IPS-18a (cell line): ENCODE results near the gene WHAMM.

ENCODE experiments used
- H3K27ac ChIP-seq: one replicate; pipeline ENCODE4 v1.5.1; 2013; ENCODE audit warnings: low read length
- H3K27me3 ChIP-seq: one replicate; pipeline ENCODE4 v1.6.1; 2013; ENCODE audit warnings: mild to moderate bottlenecking, low read length; ENCODE audit not compliant: control insufficient read depth, insufficient read depth
- H3K36me3 ChIP-seq: one replicate; pipeline ENCODE4 v1.6.1; 2013; ENCODE audit warnings: low read depth, low read length; ENCODE audit not compliant: control insufficient read depth
- H3K4me1 ChIP-seq: one replicate; pipeline ENCODE4 v1.6.1; 2013; ENCODE audit warnings: low read depth, low read length; ENCODE audit not compliant: control insufficient read depth
- H3K4me3 ChIP-seq: one replicate; pipeline ENCODE4 v1.5.1; 2013; ENCODE audit warnings: low read length
- H3K9ac ChIP-seq: one replicate; pipeline ENCODE4 v1.6.1; 2013; ENCODE audit warnings: mild to moderate bottlenecking, low read length, moderate library complexity
- H3K9me3 ChIP-seq: one replicate; pipeline ENCODE4 v1.6.1; 2013; ENCODE audit warnings: low read depth, low read length; ENCODE audit not compliant: control insufficient read depth

The WHAMM gene

DNA sequence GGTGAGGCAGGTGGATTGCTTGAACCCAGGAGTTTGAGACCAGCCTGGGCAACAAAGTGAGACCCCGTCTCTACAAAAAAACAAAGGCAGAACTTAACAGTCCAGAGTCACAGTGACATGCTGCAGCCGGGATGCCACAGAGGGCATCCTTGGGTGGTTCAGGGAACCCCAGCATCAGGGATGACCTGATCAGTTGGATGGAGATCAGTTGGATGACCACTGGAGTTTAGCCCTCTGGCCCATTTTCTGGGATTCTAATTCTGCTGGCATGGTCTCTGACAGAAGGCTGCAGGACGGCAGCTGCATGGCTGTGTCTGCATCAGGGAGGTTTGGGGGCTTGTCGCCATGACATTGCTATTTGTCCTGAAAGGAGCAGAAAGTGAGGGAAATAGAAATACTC is 19.8 kb downstream of the WHAMM start:
- H3K9ac ChIP-seq: no peak overlapping the region
- no peaks in the 10 kb centered on the region for H3K9me3 ChIP-seq
- no peaks in the 10 kb centered on the region for H3K27me3 ChIP-seq
- peaks cover 7% of the 10 kb centered on the region for H3K36me3 ChIP-seq
- no peaks in the 10 kb centered on the region for H3K4me1 ChIP-seq
- no peak overlapping the region for H3K4me3 ChIP-seq
- H3K27ac ChIP-seq: no peak overlapping the region

GRCh38 chr15:82830427-82831173 is 21.2 kb downstream of the WHAMM start:
- H3K4me1 ChIP-seq: no peaks in the 10 kb centered on the region
- no peak overlapping the region for H3K27ac ChIP-seq
- no peak overlapping the region for H3K9ac ChIP-seq
- H3K9me3 ChIP-seq: no peaks in the 10 kb centered on the region
- H3K4me3 ChIP-seq: no peak overlapping the region
- peaks cover 7% of the 10 kb centered on the region for H3K36me3 ChIP-seq
- no peaks in the 10 kb centered on the region for H3K27me3 ChIP-seq

GRCh38 chr15:82831894-82832600 is 22.6 kb downstream of the WHAMM start:
- H3K27ac ChIP-seq: no peak overlapping the region

DNA sequence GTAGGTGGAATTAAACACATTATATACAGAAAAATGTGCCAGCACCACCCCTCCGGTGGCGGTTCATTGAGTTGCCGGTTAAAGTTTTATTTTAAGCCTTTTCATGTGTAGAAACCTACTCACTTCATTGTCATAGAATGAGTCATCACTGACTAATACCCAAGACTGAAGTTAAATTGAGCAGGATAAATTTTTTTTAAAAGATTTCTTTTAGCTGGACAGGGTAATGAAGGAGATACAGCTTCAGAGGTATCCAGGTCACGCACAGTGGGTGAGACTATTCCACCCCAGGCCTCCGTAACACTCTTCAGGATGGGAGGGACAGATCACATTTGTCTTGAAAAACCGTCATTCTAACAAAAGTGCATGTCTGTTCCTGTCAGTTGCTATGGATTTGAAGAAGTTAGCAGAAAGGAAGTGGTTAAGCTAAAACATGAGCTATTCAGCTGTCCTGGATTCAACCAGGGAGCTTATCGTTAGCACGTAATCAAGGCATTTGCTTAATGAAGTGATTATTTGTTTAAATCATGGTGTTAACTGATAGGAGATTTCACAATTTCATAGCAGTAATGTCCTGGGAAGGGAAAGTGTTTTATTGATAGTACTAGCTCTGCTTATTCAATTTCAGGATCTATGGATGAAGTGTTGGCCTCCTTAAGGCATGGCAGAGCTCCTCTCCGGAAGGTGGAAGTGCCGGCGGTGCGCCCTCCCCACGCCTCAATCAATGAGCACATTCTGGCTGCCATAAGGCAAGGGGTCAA is 23.4 kb downstream of the WHAMM start:
- no peaks in the 10 kb centered on the region for H3K9me3 ChIP-seq
- no peaks in the 10 kb centered on the region for H3K4me1 ChIP-seq
- no peak overlapping the region for H3K9ac ChIP-seq
- H3K36me3 ChIP-seq: peaks cover 7% of the 10 kb centered on the region
- no peak overlapping the region for H3K27ac ChIP-seq
- no peak overlapping the region for H3K4me3 ChIP-seq
- no peaks in the 10 kb centered on the region for H3K27me3 ChIP-seq

More at GRCh38 chr15:82831894-82832600, 22.6 kb downstream of the WHAMM start:
- Histone ChIP-seq H3K9me3 (no peaks in the 10 kb centered on the region), H3K4me1 (no peaks in the 10 kb centered on the region), H3K36me3 (peaks cover 7% of the 10 kb centered on the region), H3K4me3 (no peak overlapping the region), H3K27me3 (no peaks in the 10 kb centered on the region), H3K9ac (no peak overlapping the region)

DNA sequence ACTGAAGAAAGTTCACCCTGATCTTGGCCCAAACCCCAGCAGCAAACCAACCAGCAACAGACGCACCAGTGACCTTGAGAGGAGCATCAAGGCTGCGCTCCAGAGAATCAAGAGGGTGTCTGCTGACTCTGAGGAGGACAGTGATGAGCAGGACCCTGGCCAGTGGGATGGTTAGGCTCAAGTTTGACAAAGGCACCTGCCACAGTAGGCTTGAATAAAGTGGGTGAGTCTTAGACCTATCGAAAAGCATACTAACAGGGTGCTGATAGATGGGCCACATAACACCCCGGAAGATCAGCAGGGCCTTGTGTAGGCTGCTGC is 23.9 kb downstream of the WHAMM start:
- H3K27ac ChIP-seq: no peak overlapping the region
- no peaks in the 10 kb centered on the region for H3K4me1 ChIP-seq
- no peak overlapping the region for H3K4me3 ChIP-seq
- no peak overlapping the region for H3K9ac ChIP-seq
- H3K27me3 ChIP-seq: no peaks in the 10 kb centered on the region
- H3K36me3 ChIP-seq: peaks cover 2% of the 10 kb centered on the region
- no peaks in the 10 kb centered on the region for H3K9me3 ChIP-seq

DNA sequence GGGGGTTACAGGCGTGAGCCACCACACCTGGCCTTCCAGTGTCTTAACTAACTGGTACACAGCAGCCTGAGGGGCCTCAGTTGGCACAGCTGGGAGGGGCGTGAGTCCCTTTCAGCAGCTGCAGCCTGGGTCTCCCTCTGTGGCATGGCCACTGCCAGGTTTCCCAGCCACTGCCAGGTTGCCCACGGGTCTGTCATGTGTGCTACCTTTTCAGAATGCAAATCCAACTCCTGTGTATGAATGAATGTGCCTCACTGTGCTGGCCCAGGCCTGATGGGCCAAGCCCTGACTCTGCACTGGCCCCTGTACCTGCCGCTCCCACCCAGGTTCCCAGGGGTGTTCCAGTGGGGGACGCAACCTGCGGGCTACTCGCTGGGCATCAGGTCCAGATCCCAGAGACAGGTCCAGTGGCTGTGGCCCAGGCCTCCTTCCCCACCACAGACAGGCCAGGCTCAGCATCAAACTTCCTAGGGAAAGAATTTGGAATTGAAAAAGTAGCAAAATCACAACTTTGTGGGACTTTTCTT is 26.0 kb downstream of the WHAMM start:
- no peak overlapping the region for H3K4me3 ChIP-seq
- H3K36me3 ChIP-seq: no peaks in the 10 kb centered on the region
- H3K27ac ChIP-seq: no peak overlapping the region
- no peak overlapping the region for H3K9ac ChIP-seq
- no peaks in the 10 kb centered on the region for H3K4me1 ChIP-seq
- H3K9me3 ChIP-seq: no peaks in the 10 kb centered on the region
- no peaks in the 10 kb centered on the region for H3K27me3 ChIP-seq

DNA sequence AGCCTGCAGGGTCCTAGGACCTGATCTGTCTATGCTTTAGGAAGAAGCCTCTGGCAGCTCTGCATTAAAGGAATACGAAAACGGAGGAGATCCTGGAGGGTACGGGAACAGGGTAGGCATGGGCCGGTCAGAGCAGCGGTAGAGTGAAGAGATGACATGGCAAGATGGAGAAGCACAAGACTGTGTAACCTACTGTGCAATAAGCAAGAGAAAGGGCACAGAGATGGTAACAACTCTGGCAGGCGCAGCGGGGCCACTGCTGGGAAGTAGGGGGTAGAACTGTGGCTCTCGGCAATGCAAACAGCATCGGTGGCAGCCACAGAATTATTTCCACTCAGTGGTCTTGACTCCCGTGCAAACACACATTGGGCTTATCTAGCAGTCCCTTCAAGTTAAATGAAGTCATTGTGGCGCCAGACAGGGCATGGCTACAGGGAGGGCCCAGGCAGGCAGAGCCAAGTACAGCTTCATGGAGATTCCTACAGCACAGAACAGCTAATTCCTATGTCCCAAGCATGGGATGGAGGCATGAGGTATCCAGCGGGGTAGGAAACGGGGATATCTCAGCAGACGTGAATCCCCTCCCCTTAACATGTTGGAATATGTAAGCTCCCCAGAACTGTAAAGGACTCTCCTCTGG is 28.8 kb downstream of the WHAMM start:
- Histone ChIP-seq H3K36me3 (no peaks in the 10 kb centered on the region), H3K9me3 (no peaks in the 10 kb centered on the region), H3K9ac (no peak overlapping the region), H3K4me1 (no peaks in the 10 kb centered on the region), H3K27me3 (no peaks in the 10 kb centered on the region), H3K4me3 (no peak overlapping the region), H3K27ac (no peak overlapping the region)

GRCh38 chr15:82839136-82839535 is 29.7 kb downstream of the WHAMM start:
- H3K27me3 ChIP-seq: no peaks in the 10 kb centered on the region
- H3K4me1 ChIP-seq: no peaks in the 10 kb centered on the region
- H3K9ac ChIP-seq: no peak overlapping the region
- H3K9me3 ChIP-seq: no peaks in the 10 kb centered on the region
- no peak overlapping the region for H3K27ac ChIP-seq
- no peak overlapping the region for H3K4me3 ChIP-seq
- H3K36me3 ChIP-seq: no peaks in the 10 kb centered on the region

DNA sequence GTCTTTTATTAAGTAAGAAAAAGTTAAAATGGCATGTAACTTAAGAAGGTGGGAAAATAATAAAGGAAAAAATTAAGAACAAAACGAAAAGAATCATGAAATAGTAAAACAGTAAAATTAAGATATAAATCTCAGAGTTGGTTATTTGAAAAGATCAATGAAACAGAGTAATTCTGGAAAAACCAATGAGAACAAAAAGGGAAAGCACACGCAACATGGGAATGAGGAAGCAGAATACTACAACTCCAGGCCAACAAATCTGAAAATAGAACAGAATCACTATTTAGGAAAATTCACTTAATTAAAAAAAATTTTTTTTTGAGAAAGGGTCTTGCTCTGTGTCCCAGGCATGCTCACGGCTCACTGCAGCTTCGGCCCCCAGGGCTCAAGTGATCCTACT is 30.7 kb downstream of the WHAMM start:
- no peaks in the 10 kb centered on the region for H3K36me3 ChIP-seq
- H3K9ac ChIP-seq: no peak overlapping the region
- H3K4me1 ChIP-seq: no peaks in the 10 kb centered on the region

GRCh38 chr15:82843566-82843965 is 34.1 kb downstream of the WHAMM start:
- Histone ChIP-seq H3K4me1 (no peaks in the 10 kb centered on the region), H3K27me3 (no peaks in the 10 kb centered on the region), H3K27ac (no peak overlapping the region), H3K36me3 (no peaks in the 10 kb centered on the region), H3K9ac (no peak overlapping the region), H3K4me3 (no peak overlapping the region), H3K9me3 (no peaks in the 10 kb centered on the region)

More for the DNA sequence above, 30.7 kb downstream of the WHAMM start:
- Histone ChIP-seq H3K4me3 (no peak overlapping the region), H3K27ac (no peak overlapping the region), H3K27me3 (no peaks in the 10 kb centered on the region), H3K9me3 (no peaks in the 10 kb centered on the region)

DNA sequence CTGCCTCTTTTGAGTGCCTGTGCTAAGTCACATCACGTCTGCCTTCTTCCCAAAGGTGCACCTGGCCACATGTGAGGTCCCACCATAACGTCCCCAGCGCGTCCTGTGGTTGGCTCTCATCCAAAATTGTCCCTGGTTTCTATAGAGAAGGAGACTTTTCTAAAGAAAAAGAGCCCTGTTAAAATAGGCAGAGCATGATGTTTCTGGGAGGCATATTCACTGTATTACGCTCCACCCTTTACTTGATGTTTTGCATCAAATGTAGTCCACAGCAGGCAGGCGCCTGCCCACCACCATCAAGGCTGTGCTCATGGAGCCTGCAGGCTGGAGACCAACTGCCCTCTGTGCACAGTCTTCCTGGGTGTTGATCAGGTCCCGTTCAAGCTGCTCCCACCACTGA is 36.3 kb downstream of the WHAMM start:
- Histone ChIP-seq H3K9me3 (no peaks in the 10 kb centered on the region), H3K36me3 (no peaks in the 10 kb centered on the region), H3K4me3 (no peak overlapping the region), H3K27me3 (no peaks in the 10 kb centered on the region), H3K4me1 (peaks cover 11% of the 10 kb centered on the region), H3K9ac (no peak overlapping the region), H3K27ac (no peak overlapping the region)
